OCI-LY3 (cell line): ENCODE results near the gene AREL1.

ENCODE experiments used
- CTCF ChIP-seq: fragments of 200-600, 300-600 bp; sonication (generic); IDR thresholded peaks from 2 replicates; pipeline ENCODE4 v1.5.1; 2014; ENCODE audit warnings: antibody characterized with exemption, low read length, low read depth
- EZH2phosphoT487 ChIP-seq: fragments of 200-600 bp; shearing (Covaris generic); IDR thresholded peaks from 2 replicates; pipeline ENCODE4 v1.6.1; 2018; ENCODE audit warnings: antibody characterized with exemption, mixed run types, low read depth

DNA sequence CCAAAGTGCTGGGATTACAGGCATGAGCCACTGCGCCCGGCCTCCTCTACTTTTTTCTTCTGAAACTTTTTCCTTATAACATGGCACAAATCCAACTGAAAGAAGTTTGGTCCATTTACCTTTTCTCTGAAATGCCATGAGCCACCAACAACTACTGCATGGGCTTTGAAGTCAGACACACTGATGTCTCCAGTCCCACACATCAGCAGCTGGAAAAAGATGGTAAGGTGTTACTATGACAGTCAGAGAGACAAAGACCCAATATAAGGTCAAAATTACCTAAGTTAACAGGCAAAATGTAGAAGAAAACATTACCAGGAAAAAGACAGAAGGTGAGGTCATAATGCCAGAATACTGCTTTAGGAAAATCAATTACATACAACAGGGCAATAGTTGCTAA is 48.2 kb downstream of the AREL1 start:
- TF ChIP-seq CTCF (no peak), EZH2phosphoT487 (no peak)
